OCI-LY7 (cell line): ENCODE data around the gene TMEM8B. TPM values are rescaled to one million over a fixed set of nuclear protein-coding genes. Genes with fewer than 3 reads are reported as not detected.

ENCODE experiments used
- BruUV-seq: library from RNA; stranded (reverse); fragments of 400-500 nt; replicated peaks from 2 replicates; lab custom pipeline; 2021; lab: Mats Ljungman, UMichigan
- CTCF ChIA-PET: fragments of 300-600 bp; sonication (Branson Sonifier 250); formaldehyde crosslinking; loops from one replicate; lab custom pipeline; 2022; ENCODE audit warnings: antibody characterized with exemption; ENCODE audit not compliant: unreplicated experiment; lab: Charles Lee
- POLR2A ChIA-PET: fragments of 300-600 bp; sonication (Branson Sonifier 250); formaldehyde crosslinking; loops from one replicate; lab custom pipeline; 2022; ENCODE audit warnings: antibody characterized with exemption; lab: Charles Lee
- DNase-seq: peaks from one replicate; pipeline ENCODE4 v3.0.0-alpha.2; 2015; ENCODE audit warnings: low spot score
- H2AFZ ChIP-seq: fragments of 200-600 bp; sonication (generic), shearing (Covaris generic); 2 replicates; pipeline ENCODE4 v1.6.1; 2014; ENCODE audit warnings: mild to moderate bottlenecking, antibody characterized with exemption, low read length, moderate library complexity
- H3K27ac ChIP-seq: fragments of 200-600 bp; sonication (generic); 2 replicates; pipeline ENCODE4 v1.5.1; 2014; ENCODE audit warnings: mixed run types, low read depth, mild to moderate bottlenecking, moderate library complexity, low read length, inconsistent platforms; ENCODE audit not compliant: poor library complexity, severe bottlenecking
- H3K36me3 ChIP-seq: fragments of 200-600 bp; sonication (generic); 2 replicates; pipeline ENCODE4 v1.6.1; 2014; ENCODE audit warnings: mild to moderate bottlenecking, antibody characterized with exemption, low read length, moderate library complexity, mixed read lengths; ENCODE audit not compliant: insufficient read depth
- H3K4me1 ChIP-seq: fragments of 200-600 bp; sonication (generic); 2 replicates; pipeline ENCODE4 v1.5.1; 2014; ENCODE audit warnings: mild to moderate bottlenecking, low read length; ENCODE audit not compliant: insufficient read depth, poor library complexity, severe bottlenecking
- H3K4me2 ChIP-seq: fragments of 200-600 bp; sonication (generic); 2 replicates; pipeline ENCODE4 v1.6.1; 2014; ENCODE audit warnings: mild to moderate bottlenecking, low read length
- H3K4me3 ChIP-seq: fragments of 200-600 bp; sonication (generic); 2 replicates; pipeline ENCODE4 v1.5.1; 2014; ENCODE audit warnings: mild to moderate bottlenecking, low read depth, low read length; ENCODE audit not compliant: poor library complexity, severe bottlenecking
- H3K79me2 ChIP-seq: fragments of 200-600 bp; sonication (generic); 2 replicates; pipeline ENCODE4 v1.6.1; 2016; ENCODE audit warnings: low read depth, mild to moderate bottlenecking, low read length, moderate library complexity, mixed read lengths; ENCODE audit not compliant: insufficient read depth
- H3K9me2 ChIP-seq: fragments of 200-600 bp; sonication (generic); 2 replicates; pipeline ENCODE4 v1.6.1; 2016; ENCODE audit warnings: mild to moderate bottlenecking, low read length, mixed read lengths; ENCODE audit not compliant: insufficient read depth
- H3K9me3 ChIP-seq: fragments of 200-600 bp; sonication (generic); 2 replicates; pipeline ENCODE4 v1.6.1; 2014; ENCODE audit warnings: mild to moderate bottlenecking, mixed run types, low read length, mixed read lengths
- H4K20me1 ChIP-seq: fragments of 200-600 bp; sonication (generic); 2 replicates; pipeline ENCODE4 v1.6.1; 2014; ENCODE audit warnings: mild to moderate bottlenecking, antibody characterized with exemption, low read length, moderate library complexity, mixed read lengths; ENCODE audit not compliant: insufficient read depth
- CTCF ChIP-seq: fragments of 200-600 bp; sonication (generic); conservative IDR thresholded peaks from 2 replicates; pipeline ENCODE4 v1.5.1; 2014; ENCODE audit warnings: mild to moderate bottlenecking, antibody characterized with exemption, low read length, moderate library complexity, mixed read lengths
- EZH2phosphoT487 ChIP-seq: fragments of 200-600 bp; sonication (generic); IDR thresholded peaks from 2 replicates; pipeline ENCODE4 v1.6.1; 2018; ENCODE audit warnings: low read depth, borderline replicate concordance, mild to moderate bottlenecking, mixed run types, antibody characterized with exemption, low read length, moderate library complexity, mixed read lengths
- intact Hi-C: fragments of 100-400 bp; cut with micrococcal nuclease; formaldehyde crosslinking; loops from one replicate; pipeline ENCODE4 v1.10.0; 2022; ENCODE audit not compliant: unreplicated experiment
- total RNA-seq, 2 experiments: library from RNA; depleted of rRNA in 1 of 2; stranded (reverse); fragments of >200 nt in 1 of 2; shearing (Covaris generic) in 1 of 2; gene quantifications; 2 replicates each; pipeline ENCODE4 v1.2.3, GENCODE V29; 2014 to 2022

The TMEM8B gene
- total RNA-seq, 2 experiments from 2014 or later: 3.1 to 15.7 TPM

- H3K4me1 ChIP-seq: no peaks in the 10 kb centered on the region
- DNase-seq: no peak
- no peaks in the 10 kb centered on the region for H3K9me2 ChIP-seq
- no peak overlapping the region for H3K27ac ChIP-seq
- intact Hi-C loops: no loop called here
- no peaks in the 10 kb centered on the region for H4K20me1 ChIP-seq
- H3K9me3 ChIP-seq: no peaks in the 10 kb centered on the region
- H3K36me3 ChIP-seq: no peaks in the 10 kb centered on the region
- H3K4me2 ChIP-seq: no peak overlapping the region
- H2AFZ ChIP-seq: no peak overlapping the region
- no peak overlapping the region for H3K4me3 ChIP-seq
- ChIA-PET POLR2A (interaction anchor here (1.2 kb wide), 1 partner anchor 133 kb away, joined by 3 read pairs; no protein-coding TSS in a partner anchor), CTCF (no interaction called here)
- no TSS peak for BruUV-seq
- H3K79me2 ChIP-seq: no peaks in the 10 kb centered on the region
- TF ChIP-seq CTCF (no peak), EZH2phosphoT487 (no peak)
These were observed 32.3 kb downstream of the TMEM8B start for GRCh38 chr9:35861161-35861897.

GRCh38 chr9:35862328-35862727, 33.3 kb downstream of the TMEM8B start:
- ChIA-PET POLR2A (no interaction called here), CTCF (no interaction called here)
- H4K20me1 ChIP-seq: no peaks in the 10 kb centered on the region

More at GRCh38 chr9:35862328-35862727, 33.3 kb downstream of the TMEM8B start:
- Histone ChIP-seq H3K79me2 (no peaks in the 10 kb centered on the region), H2AFZ (no peak overlapping the region), H3K36me3 (no peaks in the 10 kb centered on the region), H3K9me2 (no peaks in the 10 kb centered on the region), H3K4me3 (no peak overlapping the region), H3K4me1 (no peaks in the 10 kb centered on the region), H3K4me2 (no peak overlapping the region), H3K27ac (no peak overlapping the region), H3K9me3 (no peaks in the 10 kb centered on the region)
- TF ChIP-seq CTCF (no peak), EZH2phosphoT487 (no peak)
- DNase-seq: no peak
- intact Hi-C loops: no loop called here
- no TSS peak for BruUV-seq
